Skeletal muscle satellite cell (primary cell): ENCODE results near the gene PKP2.
"Not testable (repeated sequence)": the region's sequence is repeated elsewhere in the genome, so short reads cannot be mapped to it uniquely, and the experiment has no call there.

Experiments used
- H3K27me3 ChIP-seq: 2 replicates; pipeline ENCODE4 v1.7.0; 2013; ENCODE audit warnings: low read length; ENCODE audit not compliant: control insufficient read depth, insufficient read depth
- H3K36me3 ChIP-seq: 2 replicates; pipeline ENCODE4 v1.7.0; 2013; ENCODE audit warnings: mild to moderate bottlenecking, control low read depth, low read length; ENCODE audit not compliant: insufficient read depth
- H3K4me1 ChIP-seq: 2 replicates; pipeline ENCODE4 v1.7.0; 2013; ENCODE audit warnings: low read length; ENCODE audit not compliant: control insufficient read depth, insufficient read depth
- H3K4me2 ChIP-seq: 2 replicates; pipeline ENCODE4 v1.7.0; 2013; ENCODE audit warnings: mild to moderate bottlenecking, low read length
- H3K4me3 ChIP-seq: 2 replicates; pipeline ENCODE4 v1.7.0; 2013; ENCODE audit warnings: low read length
- H3K9ac ChIP-seq: 2 replicates; pipeline ENCODE4 v1.7.0; 2013; ENCODE audit warnings: mild to moderate bottlenecking, low read depth, low read length, moderate library complexity
- H3K9me3 ChIP-seq: replicated peaks from 2 replicates; pipeline ENCODE4 v1.7.0; 2013; ENCODE audit warnings: mild to moderate bottlenecking, control low read depth, low read length

PKP2 gene

GRCh38 chr12:32894566-32894965 lies 2.0 kb downstream of the PKP2 start:
- Histone ChIP-seq H3K36me3 (no peaks in the 10 kb centered on the region), H3K4me2 (no peak overlapping the region), H3K4me1 (peaks cover 11% of the 10 kb centered on the region), H3K4me3 (no peak overlapping the region), H3K9me3 (no peaks in the 10 kb centered on the region), H3K27me3 (peaks cover 51% of the 10 kb centered on the region), H3K9ac (no peak overlapping the region)

GRCh38 chr12:32893458-32893857 lies 3.1 kb downstream of the PKP2 start:
- H3K27me3 ChIP-seq: peaks cover 48% of the 10 kb centered on the region
- H3K4me2 ChIP-seq: no peak overlapping the region
- no peaks in the 10 kb centered on the region for H3K9me3 ChIP-seq
- H3K36me3 ChIP-seq: no peaks in the 10 kb centered on the region
- peaks cover 11% of the 10 kb centered on the region for H3K4me1 ChIP-seq
- no peak overlapping the region for H3K9ac ChIP-seq
- no peak overlapping the region for H3K4me3 ChIP-seq

- Histone ChIP-seq H3K4me3 (no peak overlapping the region), H3K27me3 (peaks cover 44% of the 10 kb centered on the region), H3K4me1 (peaks cover 11% of the 10 kb centered on the region), H3K9ac (no peak overlapping the region), H3K36me3 (no peaks in the 10 kb centered on the region), H3K4me2 (no peak overlapping the region), H3K9me3 (no peaks in the 10 kb centered on the region)
These were observed 3.5 kb downstream of the PKP2 start for GRCh38 chr12:32893043-32893442.

- Histone ChIP-seq H3K27me3 (peaks cover 38% of the 10 kb centered on the region), H3K4me1 (peaks cover 11% of the 10 kb centered on the region)
- H3K9me3 ChIP-seq, H3K4me3 ChIP-seq, H3K36me3 ChIP-seq, H3K4me2 ChIP-seq, H3K9ac ChIP-seq: not testable (repeated sequence)
These were observed 4.2 kb downstream of the PKP2 start for GRCh38 chr12:32892369-32892768.

GRCh38 chr12:32891956-32892355 lies 4.6 kb downstream of the PKP2 start:
- Histone ChIP-seq H3K4me1 (peaks cover 9% of the 10 kb centered on the region), H3K36me3 (no peaks in the 10 kb centered on the region), H3K27me3 (peaks cover 34% of the 10 kb centered on the region), H3K9ac (no peak overlapping the region), H3K4me2 (no peak overlapping the region), H3K9me3 (no peaks in the 10 kb centered on the region), H3K4me3 (no peak overlapping the region)

- no peak overlapping the region for H3K4me3 ChIP-seq
- H3K36me3 ChIP-seq: no peaks in the 10 kb centered on the region
- H3K4me1 ChIP-seq: peaks cover 8% of the 10 kb centered on the region
- H3K9me3 ChIP-seq: no peaks in the 10 kb centered on the region
- H3K27me3 ChIP-seq: peaks cover 33% of the 10 kb centered on the region
- H3K9ac ChIP-seq: no peak overlapping the region
- no peak overlapping the region for H3K4me2 ChIP-seq
These were observed 5.1 kb downstream of the PKP2 start for GRCh38 chr12:32891526-32891925.

GRCh38 chr12:32889011-32889760 lies 7.4 kb downstream of the PKP2 start:
- Histone ChIP-seq H3K4me1 (peaks cover 5% of the 10 kb centered on the region), H3K27me3 (peaks cover 17% of the 10 kb centered on the region), H3K9ac (no peak overlapping the region), H3K4me2 (no peak overlapping the region), H3K4me3 (no peak overlapping the region), H3K9me3 (no peaks in the 10 kb centered on the region), H3K36me3 (no peaks in the 10 kb centered on the region)

- Histone ChIP-seq H3K27me3 (peaks cover 8% of the 10 kb centered on the region), H3K9ac (no peak overlapping the region), H3K4me1 (peaks cover 5% of the 10 kb centered on the region), H3K9me3 (no peaks in the 10 kb centered on the region), H3K36me3 (no peaks in the 10 kb centered on the region), H3K4me3 (no peak overlapping the region), H3K4me2 (no peak overlapping the region)
These were observed 9.5 kb downstream of the PKP2 start for GRCh38 chr12:32887058-32887457.

GRCh38 chr12:32885831-32886230 lies 10.7 kb downstream of the PKP2 start:
- peaks cover 8% of the 10 kb centered on the region for H3K27me3 ChIP-seq
- no peak overlapping the region for H3K9ac ChIP-seq
- H3K36me3 ChIP-seq: no peaks in the 10 kb centered on the region
- no peak overlapping the region for H3K4me2 ChIP-seq
- H3K4me1 ChIP-seq: no peaks in the 10 kb centered on the region
- no peaks in the 10 kb centered on the region for H3K9me3 ChIP-seq
- no peak overlapping the region for H3K4me3 ChIP-seq

- Histone ChIP-seq H3K9me3 (no peaks in the 10 kb centered on the region), H3K36me3 (no peaks in the 10 kb centered on the region), H3K27me3 (peaks cover 8% of the 10 kb centered on the region), H3K4me3 (no peak overlapping the region), H3K4me1 (no peaks in the 10 kb centered on the region), H3K9ac (no peak overlapping the region), H3K4me2 (no peak overlapping the region)
These were observed 11.6 kb downstream of the PKP2 start for GRCh38 chr12:32884962-32885361.

GRCh38 chr12:32881702-32882101 lies 14.9 kb downstream of the PKP2 start:
- H3K9ac ChIP-seq: no peak overlapping the region
- H3K4me3 ChIP-seq: no peak overlapping the region
- H3K9me3 ChIP-seq: no peaks in the 10 kb centered on the region
- H3K36me3 ChIP-seq: no peaks in the 10 kb centered on the region
- no peak overlapping the region for H3K4me2 ChIP-seq
- H3K27me3 ChIP-seq: peaks cover 5% of the 10 kb centered on the region
- H3K4me1 ChIP-seq: peaks cover 6% of the 10 kb centered on the region

GRCh38 chr12:32881107-32881506 lies 15.5 kb downstream of the PKP2 start:
- H3K27me3 ChIP-seq: peaks cover 5% of the 10 kb centered on the region
- no peaks in the 10 kb centered on the region for H3K36me3 ChIP-seq
- no peak overlapping the region for H3K4me2 ChIP-seq
- H3K4me1 ChIP-seq: peaks cover 6% of the 10 kb centered on the region
- H3K4me3 ChIP-seq: no peak overlapping the region
- no peaks in the 10 kb centered on the region for H3K9me3 ChIP-seq
- H3K9ac ChIP-seq: no peak overlapping the region
